GM19023 (cell line): ENCODE measurements around the gene SELP.

Experiments
- ATAC-seq: cut with Tn5 transposase; IDR thresholded peaks from one replicate; pipeline ENCODE4 v1.9.1; 2021; ENCODE audit warnings: mild to moderate bottlenecking, moderate library complexity; ENCODE audit not compliant: unreplicated experiment

Gene SELP

GRCh38 chr1:169577981-169578738, 51.8 kb downstream of the SELP start:
- no peak for ATAC-seq

- no peak for ATAC-seq
Observed at GRCh38 chr1:169576935-169577331, 53.0 kb downstream of the SELP start.

- ATAC-seq = no peak
Observed at GRCh38 chr1:169576241-169576934, 53.5 kb downstream of the SELP start.

DNA sequence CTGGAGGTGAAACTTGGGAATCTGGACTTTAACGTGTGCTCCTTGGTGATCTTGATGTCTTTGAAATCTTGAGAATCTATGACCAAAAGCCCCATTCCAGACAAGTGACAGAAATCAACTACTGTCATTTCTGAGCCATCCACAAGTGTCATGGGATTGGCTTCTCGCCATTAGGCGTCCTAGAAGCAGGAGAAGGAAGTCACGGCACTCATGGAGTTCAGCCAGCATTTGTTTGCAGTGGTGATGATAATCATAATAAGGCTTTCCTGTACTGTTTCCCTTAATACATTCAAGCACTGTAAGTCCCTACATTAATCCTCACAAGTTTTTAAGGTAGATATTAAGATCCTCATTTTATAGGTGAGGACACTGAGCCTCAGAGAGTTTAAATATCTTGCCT, 55.6 kb downstream of the SELP start:
- ATAC-seq = no peak

- ATAC-seq = no peak
Observed at GRCh38 chr1:169572187-169572586, 57.7 kb downstream of the SELP start.

DNA sequence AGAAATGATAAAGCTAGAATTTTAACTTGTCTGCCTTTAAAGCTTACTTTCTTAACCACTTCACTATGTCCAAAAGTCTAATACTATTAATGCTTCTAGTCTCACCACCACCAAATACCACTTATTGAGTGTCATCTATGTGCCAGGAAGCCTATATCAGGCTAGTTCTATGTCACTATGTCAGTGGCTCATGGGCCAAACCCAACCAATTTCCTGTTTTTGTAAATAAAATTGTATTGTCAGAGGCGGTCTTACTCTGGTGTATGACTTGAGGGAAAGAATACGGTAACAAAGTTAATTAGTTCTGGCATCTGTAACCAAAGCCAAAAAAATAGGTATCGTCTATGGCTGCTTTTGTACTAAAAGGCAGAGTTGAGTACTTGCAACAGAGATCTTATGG, 58.5 kb downstream of the SELP start:
- no peak for ATAC-seq

DNA sequence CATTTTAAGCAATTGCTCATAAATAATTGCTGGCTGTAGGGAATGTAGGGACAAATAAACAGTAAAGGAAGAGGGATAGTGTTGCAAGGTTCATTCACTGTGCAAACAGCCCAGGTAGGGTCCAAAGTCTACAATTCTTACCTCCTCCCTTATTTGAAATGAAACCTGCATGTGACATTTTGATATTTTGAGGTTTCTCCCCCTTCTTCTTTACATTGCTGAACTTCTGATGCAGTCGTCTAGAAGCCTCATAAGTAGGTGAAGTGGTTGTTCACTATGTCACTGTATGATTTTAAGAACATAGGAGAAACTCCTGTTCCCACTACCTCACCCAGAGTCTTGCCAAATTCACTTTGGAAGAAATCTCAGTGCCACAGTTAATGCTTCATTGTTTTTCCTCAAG, 59.8 kb downstream of the SELP start:
- ATAC-seq = no peak

GRCh38 chr1:169568497-169568896, 61.4 kb downstream of the SELP start:
- ATAC-seq = no peak

GRCh38 chr1:169565335-169566271, 64.3 kb downstream of the SELP start:
- ATAC-seq = no peak

DNA sequence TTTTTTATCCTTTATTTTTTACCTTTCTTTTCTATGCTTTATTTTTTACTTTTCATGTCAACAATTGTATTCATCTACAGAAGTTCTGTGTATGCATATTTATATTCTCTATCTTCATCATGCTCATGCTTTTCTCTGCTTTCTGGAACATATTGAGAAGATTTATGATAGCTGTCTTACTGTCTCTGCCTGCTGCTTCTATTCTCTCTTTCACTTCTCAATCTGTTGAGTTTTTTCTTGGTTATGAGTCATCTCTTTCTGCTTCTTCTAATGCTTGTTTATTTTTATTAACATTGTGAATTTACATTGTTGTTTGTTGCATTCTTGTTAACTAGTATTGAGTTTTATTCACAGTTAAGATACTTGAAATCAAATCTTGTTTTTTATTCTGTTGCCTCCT, 66.3 kb downstream of the SELP start:
- ATAC-seq = no peak

GRCh38 chr1:169563019-169563615, 66.8 kb downstream of the SELP start:
- no peak for ATAC-seq

DNA sequence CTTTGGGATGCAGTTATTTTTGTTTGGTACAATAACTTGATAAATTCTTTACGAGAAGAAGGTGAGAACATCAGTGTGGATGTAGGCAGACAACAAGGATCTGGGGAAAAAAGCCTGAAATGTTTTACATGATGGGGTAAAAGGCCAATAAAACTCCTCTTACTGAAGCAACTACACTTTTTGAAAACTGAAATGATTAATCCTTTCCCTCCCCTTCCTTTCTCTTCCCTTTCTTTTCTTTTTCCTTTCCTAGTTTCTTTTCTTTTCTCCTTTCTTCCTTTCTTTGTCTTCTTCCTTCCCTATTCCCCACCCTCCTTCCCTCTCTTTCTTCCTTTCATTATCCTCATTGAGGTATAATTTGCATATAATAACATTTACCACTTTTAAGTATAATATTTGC, 68.2 kb downstream of the SELP start:
- ATAC-seq = no peak

DNA sequence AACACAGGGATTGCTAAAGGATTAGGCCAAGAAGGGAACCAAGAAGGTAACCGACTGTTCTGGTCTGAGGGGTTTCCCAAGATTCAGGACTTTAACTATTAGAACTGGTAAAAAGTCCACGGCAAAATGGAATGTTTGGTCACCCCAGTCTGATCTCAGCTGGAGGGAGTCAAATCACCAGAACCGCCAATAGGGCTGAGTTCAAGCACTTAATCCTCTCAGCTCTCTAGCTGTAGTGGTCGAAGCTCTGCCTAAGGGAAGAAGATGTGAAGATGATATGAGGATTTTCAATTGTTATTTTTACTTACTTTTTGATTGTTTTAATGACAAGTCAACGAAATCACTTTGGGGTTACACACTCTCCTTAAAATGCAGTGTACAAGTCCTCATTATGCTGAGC, 72.8 kb downstream of the SELP start:
- ATAC-seq = no peak

- no peak for ATAC-seq
Observed at GRCh38 chr1:169550294-169550693, 79.6 kb downstream of the SELP start.

DNA sequence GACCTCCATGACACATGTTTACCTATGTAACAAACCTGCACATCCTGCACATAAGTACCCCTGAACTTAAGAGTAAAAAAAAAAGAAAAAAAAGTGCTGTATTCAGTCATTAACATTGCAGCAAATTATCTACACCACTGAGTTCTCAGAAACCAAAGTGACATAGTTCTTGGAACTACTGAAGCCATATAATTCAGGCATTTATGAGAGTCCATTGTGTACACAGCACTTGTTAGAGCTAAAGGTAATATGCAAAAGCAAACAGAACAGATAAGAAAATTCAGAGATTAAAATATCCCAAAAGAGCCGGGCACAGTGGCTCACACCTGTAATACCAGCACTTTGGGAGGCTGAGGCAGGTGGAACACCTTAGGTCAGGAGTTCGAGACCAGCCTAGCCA, 81.6 kb downstream of the SELP start:
- no peak for ATAC-seq

GRCh38 chr1:169546087-169546995, 83.6 kb downstream of the SELP start:
- ATAC-seq = peak; percentile 83

DNA sequence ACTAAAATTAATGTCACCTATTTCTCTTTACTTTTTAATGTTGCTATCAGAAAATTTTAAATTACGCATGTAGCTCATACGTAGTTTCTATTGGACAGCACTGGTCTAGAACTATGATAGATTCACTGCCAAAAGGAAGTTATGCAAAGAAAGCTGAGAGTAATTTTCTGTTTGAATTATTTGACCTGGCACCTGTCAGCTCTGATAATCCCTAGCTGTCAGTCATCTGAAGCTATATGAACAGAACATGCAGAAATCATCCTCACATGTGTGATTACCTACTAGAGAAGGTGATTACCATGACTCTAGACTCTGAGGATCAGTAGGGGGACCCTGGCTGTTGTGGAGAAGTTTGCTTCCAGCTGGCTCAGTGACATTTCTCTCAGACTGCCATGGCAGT, 84.5 kb downstream of the SELP start:
- no peak for ATAC-seq

DNA sequence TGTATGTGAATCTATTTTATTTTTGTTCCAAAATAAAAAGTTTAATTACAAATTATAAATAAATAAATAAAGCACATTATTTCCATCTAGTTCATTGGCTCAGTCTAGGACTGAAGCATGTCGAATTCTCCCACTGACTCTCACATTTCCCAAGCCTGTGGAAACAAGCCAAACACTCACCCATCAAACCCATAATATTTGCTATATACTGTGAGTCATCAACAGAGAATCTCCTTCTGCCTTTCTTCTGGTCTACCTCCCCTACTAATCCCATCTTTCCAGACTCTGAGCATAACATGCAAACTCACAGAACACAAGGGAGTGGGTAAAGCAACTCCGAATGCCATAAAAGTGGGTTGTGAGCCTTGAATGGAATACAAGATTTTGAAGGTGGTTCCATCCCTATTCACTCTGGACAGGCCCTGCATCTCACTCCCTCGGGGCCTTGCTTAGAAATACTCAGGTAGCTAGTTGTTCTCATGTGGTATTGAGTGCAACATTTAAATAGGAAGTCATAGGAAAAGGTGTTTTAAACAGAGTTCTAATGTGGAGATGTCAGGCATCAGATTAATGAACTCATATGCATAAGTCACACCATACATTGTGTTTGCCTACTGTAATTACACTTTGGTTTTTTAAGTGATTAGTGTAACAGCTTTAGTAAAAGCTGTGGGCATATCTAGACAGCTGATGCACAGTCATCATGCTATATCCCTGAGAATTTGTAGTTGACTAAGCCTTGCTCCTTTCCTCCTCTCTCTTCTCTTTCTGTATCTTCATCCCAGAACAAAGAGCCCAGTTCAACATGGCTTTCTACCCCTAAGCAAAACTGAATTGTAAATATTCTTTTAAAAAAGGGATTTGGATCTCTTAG, 90.7 kb downstream of the SELP start:
- no peak for ATAC-seq
